Keratinocyte (primary cell): ENCODE results near the gene SKI.

Experiments used
- EZH2 ChIP-seq: IDR thresholded peaks from one replicate; pipeline ENCODE4 v1.6.1; 2012; ENCODE audit warnings: inconsistent platforms, mild to moderate bottlenecking, low read length, moderate library complexity
- TF ChIP-seq, protein P1 (sequence below), 3 experiments: IDR thresholded peaks in 1 of 3; conservative IDR thresholded peaks in 1 of 3; optimal IDR thresholded peaks in 1 of 3; 2 replicates in 2 of 3; 3 replicates in 1 of 3; pipeline versions ENCODE3 to v1.5.1; 2011; ENCODE audit warnings: low read length in 3 of 3, mild to moderate bottlenecking in 3 of 3, moderate library complexity in 2 of 3, control low read depth in 1 of 3, inconsistent platforms in 1 of 3; ENCODE audit not compliant: insufficient read depth in 2 of 3; ENCODE audit errors: extremely low read depth in 1 of 3

DNA sequence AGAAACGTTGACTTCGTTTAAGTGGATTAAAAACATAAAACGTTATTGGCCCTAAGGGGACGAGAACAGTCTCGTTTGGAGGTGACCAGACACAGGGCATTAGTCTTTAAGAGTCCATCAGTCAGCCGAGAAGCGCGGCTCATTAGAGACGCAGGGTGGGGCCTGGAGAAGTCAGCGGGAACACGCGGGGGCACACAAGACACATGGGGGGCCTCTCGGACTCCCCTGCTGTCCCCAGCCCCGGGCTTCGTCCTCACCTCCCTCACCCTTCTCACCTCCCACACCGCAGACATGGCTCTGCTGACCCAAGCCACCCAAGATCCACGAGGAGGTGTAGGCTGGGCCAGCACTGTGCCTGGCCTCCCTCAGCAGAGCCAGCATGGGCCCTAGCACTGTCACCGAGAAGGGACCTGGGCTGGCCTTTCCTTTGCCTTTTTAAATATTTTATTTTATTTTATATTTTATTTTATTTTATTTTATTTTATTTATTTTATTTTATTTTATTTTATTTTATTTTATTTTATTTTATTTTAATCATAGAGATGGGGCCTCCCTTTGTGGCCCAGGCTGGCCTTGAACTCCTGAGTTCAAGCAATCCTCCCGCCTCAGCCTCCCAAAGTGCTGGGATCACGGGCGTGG lies 114.4 kb downstream of the SKI start:
- no peak for TF ChIP-seq EZH2
- TF ChIP-seq, protein P1, sequence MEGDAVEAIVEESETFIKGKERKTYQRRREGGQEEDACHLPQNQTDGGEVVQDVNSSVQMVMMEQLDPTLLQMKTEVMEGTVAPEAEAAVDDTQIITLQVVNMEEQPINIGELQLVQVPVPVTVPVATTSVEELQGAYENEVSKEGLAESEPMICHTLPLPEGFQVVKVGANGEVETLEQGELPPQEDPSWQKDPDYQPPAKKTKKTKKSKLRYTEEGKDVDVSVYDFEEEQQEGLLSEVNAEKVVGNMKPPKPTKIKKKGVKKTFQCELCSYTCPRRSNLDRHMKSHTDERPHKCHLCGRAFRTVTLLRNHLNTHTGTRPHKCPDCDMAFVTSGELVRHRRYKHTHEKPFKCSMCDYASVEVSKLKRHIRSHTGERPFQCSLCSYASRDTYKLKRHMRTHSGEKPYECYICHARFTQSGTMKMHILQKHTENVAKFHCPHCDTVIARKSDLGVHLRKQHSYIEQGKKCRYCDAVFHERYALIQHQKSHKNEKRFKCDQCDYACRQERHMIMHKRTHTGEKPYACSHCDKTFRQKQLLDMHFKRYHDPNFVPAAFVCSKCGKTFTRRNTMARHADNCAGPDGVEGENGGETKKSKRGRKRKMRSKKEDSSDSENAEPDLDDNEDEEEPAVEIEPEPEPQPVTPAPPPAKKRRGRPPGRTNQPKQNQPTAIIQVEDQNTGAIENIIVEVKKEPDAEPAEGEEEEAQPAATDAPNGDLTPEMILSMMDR (optimal IDR thresholded peaks at IDR 0.05 in 1 of 3, IDR thresholded peaks at IDR 0.05 in 1 of 3, conservative IDR thresholded peaks at IDR 0.05 in 1 of 3; ENCODE audit: extremely low read depth in 1 of 3, insufficient read depth in 2 of 3, low read length in 3 of 3), result no peak
